HepG2 (cell line): Measurements from ENCODE around the gene JUND. TPM values are rescaled to one million over a fixed set of nuclear protein-coding genes. Genes with fewer than 3 reads are reported as not detected.
A peak's percentile ranks its signal among the peaks of the same experiment; 100 is the strongest.

Experiments used
- ATAC-seq: fragments of 200-7000 bp; cut with Tn5 transposase; 3 replicates; pipeline ENCODE4 v1.9.1; 2020; ENCODE audit warnings: mild to moderate bottlenecking, moderate library complexity
- BruUV-seq: library from RNA; stranded (reverse); fragments of 400-500 nt; replicated peaks from 2 replicates; lab custom pipeline; 2021; lab: Mats Ljungman, UMichigan
- CTCF ChIA-PET: fragments of 300-600 bp; formaldehyde crosslinking; extraction: SDS; loops from one replicate; lab custom pipeline; 2021; ENCODE audit warnings: low total read pairs, inconsistent platforms, low intra/inter-chr PET ratio; lab: Yijun Ruan, JAX
- POLR2A ChIA-PET: fragments of 350-600 bp; sonication (Branson Sonifier 250); formaldehyde crosslinking; loops from one replicate; lab custom pipeline; 2020; ENCODE audit warnings: antibody characterized with exemption, inconsistent platforms; lab: Yijun Ruan, JAX
- DNase-seq: peaks from one replicate; pipeline ENCODE4 v3.0.0-alpha.2; 2015; ENCODE audit warnings: low spot score
- FAIRE-seq: peaks from 3 replicates; lab custom pipeline; 2011; peaks lifted over from hg19 to GRCh38; lab: Jason Lieb, UNC
- H2AFZ ChIP-seq: one replicate; pipeline ENCODE4 v1.6.1; 2011; ENCODE audit warnings: low read length, inconsistent platforms
- H3K27ac ChIP-seq: fragments of 300-600 bp; 3 replicates; pipeline ENCODE4 v1.8.0; 2011; ENCODE audit warnings: mixed run types, mild to moderate bottlenecking, mixed read lengths, low read length, inconsistent platforms; ENCODE audit not compliant: insufficient read depth; ENCODE audit errors: extremely low read length
- H3K27me3 ChIP-seq, 2 experiments: fragments of 200-600 bp in 1 of 2; 2 replicates in 1 of 2; 3 replicates in 1 of 2; pipeline versions ENCODE4 v1.6.0 to v1.8.0; 2011; ENCODE audit warnings: low read length in 2 of 2, mild to moderate bottlenecking in 2 of 2, moderate library complexity in 2 of 2, inconsistent platforms in 1 of 2; ENCODE audit not compliant: insufficient read depth in 2 of 2, control insufficient read depth in 1 of 2
- H3K36me3 ChIP-seq, 2 experiments: fragments of 200-600 bp in 1 of 2; replicated peaks in 1 of 2; 2 replicates in 1 of 2; 3 replicates in 1 of 2; pipeline versions ENCODE4 v1.5.1 to v1.8.0; 2011; ENCODE audit warnings: low read length in 2 of 2, inconsistent platforms in 1 of 2; ENCODE audit not compliant: insufficient read depth in 2 of 2, control insufficient read depth in 1 of 2
- H3K4me1 ChIP-seq: 2 replicates; pipeline ENCODE4 v1.5.1; 2012; ENCODE audit warnings: low read length, inconsistent platforms; ENCODE audit not compliant: insufficient read depth
- H3K4me2 ChIP-seq: 2 replicates; pipeline ENCODE4 v1.6.0; 2011; ENCODE audit warnings: low read depth, low read length, inconsistent platforms
- H3K4me3 ChIP-seq, 3 experiments: fragments of 200-600 bp in 1 of 3; sonication (generic), shearing (Covaris generic) in 1 of 3; replicated peaks in 1 of 3; 2 replicates each; pipeline ENCODE4 v1.5.1; 2011 to 2016; ENCODE audit warnings: low read length in 3 of 3, inconsistent platforms in 2 of 3, low read depth in 2 of 3, mild to moderate bottlenecking in 2 of 3, control low read depth in 1 of 3, mixed read lengths in 1 of 3; ENCODE audit not compliant: insufficient read depth in 1 of 3
- H3K79me2 ChIP-seq: one replicate; pipeline ENCODE4 v1.6.1; 2011; ENCODE audit warnings: low read length, inconsistent platforms; ENCODE audit not compliant: insufficient read depth
- H3K9ac ChIP-seq: 2 replicates; pipeline ENCODE4 v1.6.0; 2011; ENCODE audit warnings: mild to moderate bottlenecking, low read depth, low read length, inconsistent platforms; ENCODE audit not compliant: insufficient read depth
- H3K9me3 ChIP-seq: 2 replicates; pipeline ENCODE4 v1.5.1; 2012; ENCODE audit warnings: mild to moderate bottlenecking, low read length
- H4K20me1 ChIP-seq: 2 replicates; pipeline ENCODE4 v1.6.0; 2011; ENCODE audit warnings: inconsistent platforms, mild to moderate bottlenecking, low read length, moderate library complexity; ENCODE audit not compliant: insufficient read depth
- ARNT2 ChIP-seq: sonication (generic); formaldehyde crosslinking; IDR thresholded peaks from 2 replicates; pipeline ENCODE4 v1.8.0; 2022; ENCODE audit warnings: mild to moderate bottlenecking, low read depth, missing genetic modification reagents, moderate library complexity
- CBFB ChIP-seq: sonication (generic); formaldehyde crosslinking; IDR thresholded peaks from 2 replicates; pipeline ENCODE4 v1.4.0; 2020; ENCODE audit warnings: missing genetic modification reagents
- GLI4 ChIP-seq: sonication (generic); formaldehyde crosslinking; IDR thresholded peaks from 2 replicates; pipeline ENCODE4 v1.5.1; 2020; ENCODE audit warnings: missing genetic modification reagents, mild to moderate bottlenecking, moderate library complexity, borderline replicate concordance
- HOXA9 ChIP-seq: sonication (generic); formaldehyde crosslinking; IDR thresholded peaks from 2 replicates; pipeline ENCODE4 v1.8.1; 2022; ENCODE audit warnings: missing genetic modification reagents, mild to moderate bottlenecking, moderate library complexity, borderline replicate concordance
- KAT2B ChIP-seq: fragments of 150-350 bp; IDR thresholded peaks from 2 replicates; pipeline ENCODE4 v1.6.1; 2014; ENCODE audit warnings: low read depth, low read length, borderline replicate concordance
- MBD4 ChIP-seq: IDR thresholded peaks from 2 replicates; pipeline ENCODE4 v1.6.1; 2012; ENCODE audit warnings: low read length, inconsistent platforms, borderline replicate concordance
- MED1 ChIP-seq: sonication (generic); formaldehyde crosslinking; IDR thresholded peaks from 2 replicates; pipeline ENCODE4 v1.4.0; 2020; ENCODE audit warnings: missing genetic modification reagents
- MTF1 ChIP-seq: sonication (generic); formaldehyde crosslinking; IDR thresholded peaks from 2 replicates; pipeline ENCODE4 v1.5.0; 2020; ENCODE audit warnings: missing genetic modification reagents
- NAIF1 ChIP-seq: sonication (generic); formaldehyde crosslinking; IDR thresholded peaks from 2 replicates; pipeline ENCODE4 v1.5.0; 2020; ENCODE audit warnings: mild to moderate bottlenecking, missing genetic modification reagents, borderline replicate concordance
- PBX3 ChIP-seq: sonication (generic); formaldehyde crosslinking; IDR thresholded peaks from 2 replicates; pipeline ENCODE4 v1.8.1; 2023; ENCODE audit warnings: missing genetic modification reagents, inconsistent platforms, borderline replicate concordance
- POLR2AphosphoS2 ChIP-seq: IDR thresholded peaks from 2 replicates; pipeline ENCODE4 v1.6.1; 2011; ENCODE audit warnings: low read depth, low read length, improper control_type of control experiment
- THAP11 ChIP-seq: IDR thresholded peaks from 2 replicates; pipeline ENCODE4 v1.6.1; 2016; ENCODE audit warnings: missing biosample characterization, missing genetic modification reagents
- THAP7 ChIP-seq: sonication (generic); formaldehyde crosslinking; IDR thresholded peaks from 2 replicates; pipeline ENCODE4 v1.8.1; 2023; ENCODE audit warnings: mild to moderate bottlenecking, missing genetic modification reagents
- THYN1 ChIP-seq: sonication (generic); formaldehyde crosslinking; IDR thresholded peaks from 2 replicates; pipeline ENCODE4 v1.8.1; 2023; ENCODE audit warnings: low read depth, mild to moderate bottlenecking, moderate library complexity, missing genetic modification reagents, borderline replicate concordance
- ZNF160 ChIP-seq: sonication (generic); formaldehyde crosslinking; IDR thresholded peaks from 2 replicates; pipeline ENCODE4 v1.8.0; 2022; ENCODE audit warnings: mild to moderate bottlenecking, inconsistent platforms, missing genetic modification reagents
- ZNF207 ChIP-seq: fragments of 450-650 bp; IDR thresholded peaks from 2 replicates; pipeline ENCODE4 v1.6.1; 2016; ENCODE audit warnings: antibody characterized with exemption, borderline replicate concordance
- ZNF260 ChIP-seq: sonication (generic); formaldehyde crosslinking; IDR thresholded peaks from 2 replicates; pipeline ENCODE4 v1.4.0; 2020; ENCODE audit warnings: missing genetic modification reagents, low read depth, mild to moderate bottlenecking, borderline replicate concordance
- WGBS: methylation state at CpG from one replicate; pipeline ENCODE4 v1.1.6; 2017; ENCODE audit warnings: low lambda C conversion rate; 5-methylcytosine and 5-hydroxymethylcytosine counted together
- in situ Hi-C: cut with HindIII; loops from 2 replicates; pipeline ENCODE4 v1.10.0; 2017; ENCODE audit warnings: low pct_unique_long_range_greater_than_20kb; ENCODE audit not compliant: extremely low pct_ligation_motif_present
- intact Hi-C: fragments of 100-400 bp; cut with micrococcal nuclease; formaldehyde crosslinking; loops from one replicate; pipeline ENCODE4 v1.10.0; 2022; ENCODE audit not compliant: unreplicated experiment
- polyA plus RNA-seq, 8 experiments: library from polyadenylated mRNA; depleted of rRNA in 3 of 8; stranded (reverse) in 7 of 8; unstranded in 1 of 8; fragments of >200 nt; fragmentation: Illumina TruSeq in 4 of 8; extraction: Trizol in 4 of 8; gene quantifications; 2 replicates each; pipeline versions ENCODE4 v1.2.1 to v1.2.3, GENCODE V29; 2011 to 2016; ENCODE audit warnings: low read depth in 4 of 8, missing spikeins in 1 of 8, mixed read lengths in 1 of 8; ENCODE audit not compliant: insufficient read depth in 1 of 8
- total RNA-seq, 5 experiments: library from RNA; depleted of rRNA; stranded (reverse); fragments of >200 nt; fragmentation: Illumina TruSeq; extraction: Trizol; gene quantifications; 2 replicates each; pipeline ENCODE4 v1.2.3, GENCODE V29; 2016; ENCODE audit warnings: low read depth in 1 of 5
- TF ChIP-seq, protein P1 (sequence below): sonication (generic); formaldehyde crosslinking; IDR thresholded peaks from 2 replicates; pipeline ENCODE4 v1.5.0; 2020; ENCODE audit warnings: missing genetic modification reagents
- TF ChIP-seq, protein P2 (sequence below): sonication (generic); formaldehyde crosslinking; conservative IDR thresholded peaks from 2 replicates; pipeline ENCODE4 v1.5.0; 2020; ENCODE audit warnings: missing genetic modification reagents

The JUND gene
- total and polyA plus RNA-seq, 2 of the 13 experiments (the other 11 are each of a cell fraction or from before 2014, with no cell fraction given), result 41.2 to 59.8 TPM

DNA sequence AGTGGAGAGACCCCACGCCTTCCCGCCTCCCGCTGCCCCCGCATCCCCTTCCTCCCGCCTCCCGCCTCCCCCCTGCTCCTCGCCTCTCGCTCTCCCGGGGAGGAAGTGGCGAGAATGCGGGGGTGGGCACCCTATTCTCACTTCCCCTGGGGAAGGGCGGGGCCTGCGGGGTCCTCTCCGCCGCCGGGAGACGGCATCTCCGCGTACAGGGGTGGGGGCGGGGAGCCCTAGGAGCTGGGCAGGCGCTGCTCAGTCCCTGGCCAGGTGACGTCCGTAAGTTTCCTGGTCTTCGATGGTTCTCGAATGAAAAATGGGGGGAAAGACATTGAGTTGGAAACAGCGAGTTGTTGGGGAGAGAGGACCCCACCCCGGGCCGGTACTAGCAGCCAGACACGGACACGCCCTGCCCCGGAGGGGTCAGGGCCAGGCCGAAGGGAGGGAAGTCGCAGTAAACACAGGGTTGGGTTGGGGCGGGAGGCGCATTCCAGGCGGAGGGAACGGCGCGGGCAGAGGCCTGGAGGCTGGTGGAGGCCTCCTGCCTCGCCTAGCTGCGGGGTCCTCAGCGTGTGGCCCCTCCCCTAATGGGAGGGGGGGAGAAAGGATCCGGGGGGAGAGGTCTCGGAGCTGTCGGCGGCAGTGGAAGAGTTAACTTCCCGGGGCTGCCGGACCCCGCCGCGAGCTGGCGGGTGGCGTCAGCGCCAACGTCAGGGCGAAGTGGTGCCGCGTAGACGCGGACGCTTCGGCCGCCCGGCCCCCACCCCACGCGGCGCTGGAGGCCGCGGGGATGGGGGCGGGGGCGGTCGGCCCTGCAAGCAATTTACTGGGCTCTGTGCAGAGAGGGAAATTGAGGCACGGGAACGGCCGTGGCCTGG is 10.4 kb upstream of the JUND start:
- CTCF ChIA-PET, result no interaction called here
- FAIRE-seq (peak; percentile 8), ATAC-seq (peak; percentile 67), DNase-seq (peak; percentile 51)
- BruUV-seq, result no TSS peak
- Histone ChIP-seq H3K27ac (peak overlapping the region; percentile 26), H3K4me1 (peaks cover 74% of the 10 kb centered on the region), H3K4me2 (peak overlapping the region; percentile 97), H3K27me3 (no peaks in the 10 kb centered on the region), H4K20me1 (no peaks in the 10 kb centered on the region), H2AFZ (no peak overlapping the region), H3K9ac (peak overlapping the region; percentile 78), H3K36me3 (no peaks in the 10 kb centered on the region), H3K9me3 (no peaks in the 10 kb centered on the region), H3K4me3 (peak overlapping the region; percentile 59 to 79 (median 63)), H3K79me2 (no peaks in the 10 kb centered on the region)
- in situ Hi-C loops, result no loop called here
- intact Hi-C loops, result no loop called here
- 4% methylated on average over 35 of the region's 75 CpGs for WGBS
- POLR2A ChIA-PET, result interaction anchor here (1.1 to 3.1 kb wide), 8 partner anchors 11 to 280 kb away, joined by 3 to 51 read pairs (median 7); partner anchors contain the start of genes IQCN, JUND, LSM4 and UBA52
- TF ChIP-seq GLI4 (CRISPR knock-in tag) (no peak; the same call in 1 of the 2 replicates), HOXA9 (CRISPR knock-in tag) (no peak), ZNF207 (no peak), MBD4 (no peak), ARNT2 (peak; percentile 60; the same call in 1 of the 2 replicates), POLR2AphosphoS2 (no peak), MED1 (peak; percentile 17; the same call in 1 of the 2 replicates), THYN1 (CRISPR knock-in tag) (no peak), MTF1 (CRISPR knock-in tag) (no peak), NAIF1 (CRISPR knock-in tag) (peak; percentile 44; the same call in 1 of the 2 replicates), THAP7 (no peak), KAT2B (no peak), THAP11 (CRISPR knock-in tag) (peak; percentile 51; the same call in 1 of the 2 replicates), PBX3 (no peak), ZNF160 (CRISPR knock-in tag) (no peak), ZNF260 (CRISPR knock-in tag) (no peak), CBFB (CRISPR knock-in tag) (peak; percentile 43; the same call in 1 of the 2 replicates)
- TF ChIP-seq, protein P1, sequence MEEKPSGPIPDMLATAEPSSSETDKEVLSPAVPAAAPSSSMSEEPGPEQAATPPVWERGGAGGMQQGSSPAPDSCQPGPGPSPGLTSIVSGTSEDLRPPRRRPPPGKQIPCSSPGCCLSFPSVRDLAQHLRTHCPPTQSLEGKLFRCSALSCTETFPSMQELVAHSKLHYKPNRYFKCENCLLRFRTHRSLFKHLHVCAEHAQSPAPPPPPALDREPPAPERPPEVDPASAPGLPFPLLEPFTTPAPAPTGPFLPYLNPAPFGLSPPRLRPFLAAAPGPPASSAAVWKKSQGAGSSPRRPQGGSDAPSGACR (CRISPR knock-in tag), result no peak
- TF ChIP-seq, protein P2, sequence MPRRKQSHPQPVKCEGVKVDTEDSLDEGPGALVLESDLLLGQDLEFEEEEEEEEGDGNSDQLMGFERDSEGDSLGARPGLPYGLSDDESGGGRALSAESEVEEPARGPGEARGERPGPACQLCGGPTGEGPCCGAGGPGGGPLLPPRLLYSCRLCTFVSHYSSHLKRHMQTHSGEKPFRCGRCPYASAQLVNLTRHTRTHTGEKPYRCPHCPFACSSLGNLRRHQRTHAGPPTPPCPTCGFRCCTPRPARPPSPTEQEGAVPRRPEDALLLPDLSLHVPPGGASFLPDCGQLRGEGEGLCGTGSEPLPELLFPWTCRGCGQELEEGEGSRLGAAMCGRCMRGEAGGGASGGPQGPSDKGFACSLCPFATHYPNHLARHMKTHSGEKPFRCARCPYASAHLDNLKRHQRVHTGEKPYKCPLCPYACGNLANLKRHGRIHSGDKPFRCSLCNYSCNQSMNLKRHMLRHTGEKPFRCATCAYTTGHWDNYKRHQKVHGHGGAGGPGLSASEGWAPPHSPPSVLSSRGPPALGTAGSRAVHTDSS (CRISPR knock-in tag), result no peak
